ENCODE results near the gene MBP. TPM values are rescaled to one million over a fixed set of nuclear protein-coding genes. Genes with fewer than 3 reads are reported as not detected.

MBP gene
- total and polyA plus RNA-seq, 2 of the 4 experiments (the other 2 are of a cell fraction), result 0.72 to 0.90 TPM

DNA sequence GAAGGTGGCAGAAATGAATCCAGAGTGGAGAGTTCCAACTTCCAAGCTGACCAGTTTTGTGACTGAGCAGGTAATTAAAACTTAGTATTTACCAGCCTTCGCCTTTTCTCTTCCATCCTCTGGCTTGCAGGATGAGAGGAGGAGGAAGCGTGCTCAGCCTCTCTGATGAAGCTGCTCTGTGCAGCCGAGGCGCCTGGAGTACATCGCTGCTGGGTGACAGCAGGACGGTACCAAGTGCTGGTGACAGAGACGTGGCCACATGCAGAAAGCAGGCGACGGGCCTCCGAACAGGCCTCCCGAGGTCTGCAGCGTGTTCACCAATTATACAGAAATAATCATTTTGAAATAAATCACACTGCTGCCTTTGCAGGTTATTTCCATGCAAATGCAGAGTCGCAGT is 95.0 kb downstream of the MBP start:
- TF ChIP-seq SMC3 (IDR thresholded peaks at IDR 0.05; ENCODE audit: low read depth, low read length) (no peak), MAZ (IDR thresholded peaks at IDR 0.05; ENCODE audit: borderline replicate concordance, low read depth, low read length) (no peak), POLR2A (IDR thresholded peaks at IDR 0.05; ENCODE audit: low read depth, low read length) (no peak), RFX5 (IDR thresholded peaks at IDR 0.05; ENCODE audit: low read depth, low read length) (no peak), RCOR1 (IDR thresholded peaks at IDR 0.05; ENCODE audit: insufficient replicate concordance, low read length) (no peak), FOS (IDR thresholded peaks at IDR 0.05; ENCODE audit: low read depth, low read length) (no peak), BHLHE40 (IDR thresholded peaks at IDR 0.05; ENCODE audit: low read depth, low read length) (no peak), MXI1 (IDR thresholded peaks at IDR 0.05; ENCODE audit: borderline replicate concordance, low read depth, low read length) (no peak), MAFK (IDR thresholded peaks at IDR 0.05; ENCODE audit: low read depth, low read length) (no peak)
- TF ChIP-seq, protein P1, sequence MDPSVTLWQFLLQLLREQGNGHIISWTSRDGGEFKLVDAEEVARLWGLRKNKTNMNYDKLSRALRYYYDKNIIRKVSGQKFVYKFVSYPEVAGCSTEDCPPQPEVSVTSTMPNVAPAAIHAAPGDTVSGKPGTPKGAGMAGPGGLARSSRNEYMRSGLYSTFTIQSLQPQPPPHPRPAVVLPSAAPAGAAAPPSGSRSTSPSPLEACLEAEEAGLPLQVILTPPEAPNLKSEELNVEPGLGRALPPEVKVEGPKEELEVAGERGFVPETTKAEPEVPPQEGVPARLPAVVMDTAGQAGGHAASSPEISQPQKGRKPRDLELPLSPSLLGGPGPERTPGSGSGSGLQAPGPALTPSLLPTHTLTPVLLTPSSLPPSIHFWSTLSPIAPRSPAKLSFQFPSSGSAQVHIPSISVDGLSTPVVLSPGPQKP (IDR thresholded peaks at IDR 0.05; ENCODE audit: borderline replicate concordance, low read depth, low read length), result no peak
- TF ChIP-seq, protein P2, sequence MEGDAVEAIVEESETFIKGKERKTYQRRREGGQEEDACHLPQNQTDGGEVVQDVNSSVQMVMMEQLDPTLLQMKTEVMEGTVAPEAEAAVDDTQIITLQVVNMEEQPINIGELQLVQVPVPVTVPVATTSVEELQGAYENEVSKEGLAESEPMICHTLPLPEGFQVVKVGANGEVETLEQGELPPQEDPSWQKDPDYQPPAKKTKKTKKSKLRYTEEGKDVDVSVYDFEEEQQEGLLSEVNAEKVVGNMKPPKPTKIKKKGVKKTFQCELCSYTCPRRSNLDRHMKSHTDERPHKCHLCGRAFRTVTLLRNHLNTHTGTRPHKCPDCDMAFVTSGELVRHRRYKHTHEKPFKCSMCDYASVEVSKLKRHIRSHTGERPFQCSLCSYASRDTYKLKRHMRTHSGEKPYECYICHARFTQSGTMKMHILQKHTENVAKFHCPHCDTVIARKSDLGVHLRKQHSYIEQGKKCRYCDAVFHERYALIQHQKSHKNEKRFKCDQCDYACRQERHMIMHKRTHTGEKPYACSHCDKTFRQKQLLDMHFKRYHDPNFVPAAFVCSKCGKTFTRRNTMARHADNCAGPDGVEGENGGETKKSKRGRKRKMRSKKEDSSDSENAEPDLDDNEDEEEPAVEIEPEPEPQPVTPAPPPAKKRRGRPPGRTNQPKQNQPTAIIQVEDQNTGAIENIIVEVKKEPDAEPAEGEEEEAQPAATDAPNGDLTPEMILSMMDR (conservative IDR thresholded peaks at IDR 0.05; ENCODE audit: low read depth, low read length), result no peak

More for the DNA sequence above, 95.0 kb downstream of the MBP start:
- no peak overlapping the region for H4K8ac ChIP-seq (ENCODE audit: low read depth in 2 of 2, low read length in 2 of 2)
- 65% methylated on average over 6 of the region's 13 CpGs; no CpG with 5 or more reads in 1 of the 2 experiments for WGBS, 2 experiments (ENCODE audit: extremely low coverage in 2 of 2, insufficient read length in 1 of 2)
- peaks cover 1% of the 10 kb centered on the region; the same call in 1 of the 2 replicates for H3K27me3 ChIP-seq (ENCODE audit: control insufficient read depth, insufficient read depth, low read length)
- no peaks in the 10 kb centered on the region for H3K9me3 ChIP-seq (ENCODE audit: control insufficient read depth, insufficient read depth, low read length)
- ChIA-PET POLR2A (ENCODE audit: unreplicated experiment) (no interaction called here), CTCF (no interaction called here)
- H2AK9ac ChIP-seq (replicated peaks; ENCODE audit: low read depth, low read length, poor library complexity), result no peak overlapping the region
- H3K56ac ChIP-seq (ENCODE audit: extremely low read depth, insufficient read depth, low read length), result no peak overlapping the region
- H4K5ac ChIP-seq (ENCODE audit: low read depth, low read length), result no peak overlapping the region
- H2AFZ ChIP-seq (replicated peaks; ENCODE audit: low read length, poor library complexity), result no peak overlapping the region
- no peak overlapping the region for H3K4ac ChIP-seq (ENCODE audit: low read depth, low read length)
- H2BK5ac ChIP-seq (ENCODE audit: low read depth, low read length, poor library complexity, severe bottlenecking), result no peak overlapping the region
- no peak overlapping the region for H4K91ac ChIP-seq (ENCODE audit: insufficient read depth, low read depth, low read length)
- H3K9ac ChIP-seq (ENCODE audit: low read depth, low read length), result no peak overlapping the region
- no peak overlapping the region for H2AK5ac ChIP-seq (ENCODE audit: low read depth, low read length)
- DNase-seq (no peak), ATAC-seq (ENCODE audit: low read depth) (no peak)
- H3K18ac ChIP-seq (ENCODE audit: low read depth, low read length), result no peak overlapping the region
- H3K14ac ChIP-seq (replicated peaks; ENCODE audit: low read depth, low read length), result no peak overlapping the region
- dilution Hi-C loops (cut with HindIII; ENCODE audit: low sequenced_read_pairs, unreplicated experiment) (no loop called here), in situ Hi-C loops (cut with MboI; ENCODE audit: low sequenced_read_pairs) (no loop called here), intact Hi-C loops (cut with micrococcal nuclease) (no loop called here)
- no peak overlapping the region for H3K27ac ChIP-seq (ENCODE audit: insufficient read depth, low read length)
- BruUV-seq (replicated peaks), result no TSS peak
- no peak overlapping the region for H2BK20ac ChIP-seq (ENCODE audit: low read depth, low read length)
- H3K9me1 ChIP-seq (ENCODE audit: insufficient read depth, low read length), result no peaks in the 10 kb centered on the region
- H3K36me3 ChIP-seq (ENCODE audit: control insufficient read depth, insufficient read depth, low read length), result no peaks in the 10 kb centered on the region
- H3K4me3 ChIP-seq (ENCODE audit: insufficient read depth, low read depth, low read length), result no peak overlapping the region
- H3K23ac ChIP-seq (ENCODE audit: low read depth, low read length), result no peak overlapping the region
- peaks cover 3% of the 10 kb centered on the region; the same call in 1 of the 2 replicates for H3K4me1 ChIP-seq (ENCODE audit: control insufficient read depth, insufficient read depth, low read length)
- no peaks in the 10 kb centered on the region for H4K20me1 ChIP-seq (ENCODE audit: insufficient read depth, low read length)
- no peak overlapping the region for H2BK120ac ChIP-seq (ENCODE audit: low read depth, low read length)
- H2BK15ac ChIP-seq (ENCODE audit: low read depth, low read length), result no peak overlapping the region
- H3K4me2 ChIP-seq (ENCODE audit: low read depth, low read length), result no peak overlapping the region
- H3K79me1 ChIP-seq (ENCODE audit: low read depth in 1 of 2, low read length in 2 of 2), result no peaks in the 10 kb centered on the region

Data from IMR-90 (cell line).